ENCODE measurements around the gene NTNG1.

- TF ChIP-seq CTCF (IDR thresholded peaks at IDR 0.05) (no peak), EZH2 (IDR thresholded peaks at IDR 0.05) (no peak), EZH2phosphoT487 (IDR thresholded peaks at IDR 0.05) (no peak)
Observed at GRCh38 chr1:107414550-107414949, 273.7 kb downstream of the NTNG1 start.

All from neural progenitor cell (in vitro differentiated cells).